GM23248 (cell line): ENCODE results near the gene ULK3. TPM values are rescaled to one million over a fixed set of nuclear protein-coding genes. Genes with fewer than 3 reads are reported as not detected.

Experiments used
- DNase-seq: peaks from one replicate; pipeline ENCODE4 v3.0.0-alpha.2; 2015
- H2AFZ ChIP-seq: fragments of 200-600 bp; sonication (generic); 2 replicates; pipeline ENCODE4 v1.6.1; 2016; ENCODE audit warnings: antibody characterized with exemption
- H3F3A ChIP-seq: fragments of 200-600 bp; sonication (generic); 2 replicates; pipeline ENCODE4 v1.6.1; 2016; ENCODE audit warnings: mild to moderate bottlenecking, antibody characterized with exemption, mixed run types; ENCODE audit not compliant: insufficient read depth
- H3K27ac ChIP-seq: fragments of 200-600 bp; sonication (generic); 2 replicates; pipeline ENCODE4 v1.5.1; 2016; ENCODE audit warnings: mild to moderate bottlenecking
- H3K27me3 ChIP-seq: fragments of 200-600 bp; sonication (generic); replicated peaks from 2 replicates; pipeline ENCODE4 v1.6.1; 2016; ENCODE audit warnings: mild to moderate bottlenecking; ENCODE audit not compliant: insufficient read depth
- H3K36me3 ChIP-seq: fragments of 200-600 bp; sonication (generic); 2 replicates; pipeline ENCODE4 v1.6.1; 2016; ENCODE audit warnings: low read depth, mild to moderate bottlenecking
- H3K4me1 ChIP-seq: fragments of 200-600 bp; sonication (generic); 2 replicates; pipeline ENCODE4 v1.6.1; 2016; ENCODE audit warnings: mild to moderate bottlenecking; ENCODE audit not compliant: insufficient read depth
- H3K4me2 ChIP-seq: fragments of 200-600 bp; sonication (generic); one replicate; pipeline ENCODE4 v1.6.1; 2016; ENCODE audit warnings: mild to moderate bottlenecking; ENCODE audit not compliant: unreplicated experiment
- H3K4me3 ChIP-seq: fragments of 200-600 bp; sonication (generic); 2 replicates; pipeline ENCODE4 v1.5.1; 2016; ENCODE audit warnings: mild to moderate bottlenecking
- H3K79me2 ChIP-seq: fragments of 200-600 bp; sonication (generic); 2 replicates; pipeline ENCODE4 v1.6.1; 2016; ENCODE audit warnings: mild to moderate bottlenecking; ENCODE audit not compliant: insufficient read depth
- H3K9ac ChIP-seq: fragments of 200-600 bp; sonication (generic); 2 replicates; pipeline ENCODE4 v1.6.1; 2016; ENCODE audit warnings: mild to moderate bottlenecking
- H3K9me2 ChIP-seq: fragments of 200-600 bp; sonication (generic); 2 replicates; pipeline ENCODE4 v1.6.1; 2016; ENCODE audit warnings: mixed run types, mild to moderate bottlenecking, moderate library complexity; ENCODE audit not compliant: insufficient read depth
- H3K9me3 ChIP-seq: fragments of 200-600 bp; sonication (generic); one replicate; pipeline ENCODE4 v1.6.1; 2017; ENCODE audit warnings: low read depth
- H4K20me1 ChIP-seq: fragments of 200-600 bp; sonication (generic); 2 replicates; pipeline ENCODE4 v1.6.0; 2016; ENCODE audit not compliant: insufficient read depth
- EZH2 ChIP-seq: fragments of 200-600 bp; sonication (generic); IDR thresholded peaks from 2 replicates; pipeline ENCODE4 v1.6.1; 2018; ENCODE audit warnings: antibody characterized with exemption, mild to moderate bottlenecking; ENCODE audit not compliant: insufficient read depth, poor library complexity, severe bottlenecking
- EZH2phosphoT487 ChIP-seq: fragments of 200-600 bp; sonication (generic); IDR thresholded peaks from 2 replicates; pipeline ENCODE4 v1.6.1; 2018; ENCODE audit warnings: antibody characterized with exemption, moderate library complexity, mild to moderate bottlenecking, low read depth; ENCODE audit not compliant: insufficient read depth
- WGBS, 2 experiments: methylation state at CpG; one replicate each; pipeline ENCODE4 v1.1.6; 2015 to 2017; ENCODE audit warnings: low lambda C conversion rate in 2 of 2, low coverage in 1 of 2; ENCODE audit errors: missing lambda C conversion rate in 2 of 2; 5-methylcytosine and 5-hydroxymethylcytosine counted together
- in situ Hi-C: fragments of 300-500 bp; cut with MboI; formaldehyde crosslinking; loops from 2 replicates; pipeline ENCODE4 v1.15.0; 2020
- polyA plus RNA-seq: library from polyadenylated mRNA; unstranded; fragments of >200 nt; fragmentation: Nextera tagmentation; extraction: Ambion mirVana; gene quantifications from 2 replicates; pipeline ENCODE4 v1.2.1, GENCODE V29; 2016
- total RNA-seq: library from RNA; depleted of rRNA; stranded (reverse); fragments of >200 nt; shearing (Covaris generic); gene quantifications from 2 replicates; pipeline ENCODE4 v1.2.3, GENCODE V29; 2014

The ULK3 gene
- total and polyA plus RNA-seq, 2 experiments from 2014 or later: 14.6 to 30.3 TPM

- H3K9ac ChIP-seq: no peak overlapping the region
- no peaks in the 10 kb centered on the region for H3K36me3 ChIP-seq
- peaks cover 78% of the 10 kb centered on the region for H3K79me2 ChIP-seq
- peak overlapping the region; percentile 65 for H3K27ac ChIP-seq
- no peaks in the 10 kb centered on the region for H3K9me2 ChIP-seq
- in situ Hi-C loops: no loop called here
- no peaks in the 10 kb centered on the region for H3K27me3 ChIP-seq
- no peak overlapping the region for H2AFZ ChIP-seq
- DNase-seq: peak; percentile 91
- H4K20me1 ChIP-seq: peaks cover 12% of the 10 kb centered on the region; the same call in 1 of the 2 replicates
- peaks cover 41% of the 10 kb centered on the region; the same call in 1 of the 2 replicates for H3F3A ChIP-seq
- no peak overlapping the region for H3K4me3 ChIP-seq
- H3K9me3 ChIP-seq: no peaks in the 10 kb centered on the region
- TF ChIP-seq EZH2phosphoT487 (no peak), EZH2 (no peak)
- 66 to 71% methylated on average over 6 of the region's 6 CpGs for WGBS, 2 experiments
- no peak overlapping the region for H3K4me2 ChIP-seq
- peaks cover 33% of the 10 kb centered on the region for H3K4me1 ChIP-seq
These were observed 23.1 kb upstream of the ULK3 start for GRCh38 chr15:74866090-74866489.

GRCh38 chr15:74865316-74865715 is 22.4 kb upstream of the ULK3 start:
- H3K79me2 ChIP-seq: peaks cover 78% of the 10 kb centered on the region
- WGBS, 2 experiments: 67 to 80% methylated on average over 2 of the region's 2 CpGs
- peaks cover 9% of the 10 kb centered on the region; the same call in 1 of the 2 replicates for H4K20me1 ChIP-seq

GRCh38 chr15:74864296-74864695 is 21.3 kb upstream of the ULK3 start:
- Histone ChIP-seq H3K4me3 (no peak overlapping the region), H3K4me1 (peaks cover 21% of the 10 kb centered on the region), H4K20me1 (peaks cover 9% of the 10 kb centered on the region; the same call in 1 of the 2 replicates), H3K36me3 (no peaks in the 10 kb centered on the region), H3K9me2 (no peaks in the 10 kb centered on the region), H3K27me3 (no peaks in the 10 kb centered on the region), H3K9ac (no peak overlapping the region), H3K27ac (peak overlapping the region; percentile 49), H3K79me2 (peaks cover 78% of the 10 kb centered on the region), H2AFZ (no peak overlapping the region), H3K4me2 (no peak overlapping the region), H3F3A (peaks cover 29% of the 10 kb centered on the region; the same call in 1 of the 2 replicates), H3K9me3 (no peaks in the 10 kb centered on the region)
- DNase-seq: no peak
- TF ChIP-seq EZH2phosphoT487: no peak
- no peak for TF ChIP-seq EZH2
- in situ Hi-C loops: no loop called here
- 88 to 93% methylated on average over 6 of the region's 6 CpGs for WGBS, 2 experiments

More at GRCh38 chr15:74865316-74865715, 22.4 kb upstream of the ULK3 start:
- H2AFZ ChIP-seq: no peak overlapping the region
- H3K4me2 ChIP-seq: no peak overlapping the region
- no peak for DNase-seq
- no peaks in the 10 kb centered on the region for H3K27me3 ChIP-seq
- no peaks in the 10 kb centered on the region for H3K9me2 ChIP-seq
- peak overlapping the region; percentile 65; the same call in 1 of the 2 replicates for H3K27ac ChIP-seq
- H3K4me3 ChIP-seq: no peak overlapping the region
- no peak for TF ChIP-seq EZH2phosphoT487
- TF ChIP-seq EZH2: no peak
- no peaks in the 10 kb centered on the region for H3K9me3 ChIP-seq
- H3F3A ChIP-seq: peaks cover 36% of the 10 kb centered on the region; the same call in 1 of the 2 replicates
- in situ Hi-C loops: no loop called here
- H3K9ac ChIP-seq: no peak overlapping the region
- H3K4me1 ChIP-seq: peaks cover 31% of the 10 kb centered on the region
- no peaks in the 10 kb centered on the region for H3K36me3 ChIP-seq

- no peak overlapping the region for H2AFZ ChIP-seq
- in situ Hi-C loops: no loop called here
- H3K4me3 ChIP-seq: no peak overlapping the region
- DNase-seq: peak; percentile 83
- H3K4me1 ChIP-seq: peaks cover 20% of the 10 kb centered on the region
- H3K9me2 ChIP-seq: no peaks in the 10 kb centered on the region
- H4K20me1 ChIP-seq: peaks cover 9% of the 10 kb centered on the region; the same call in 1 of the 2 replicates
- no peak overlapping the region for H3K4me2 ChIP-seq
- H3K9ac ChIP-seq: no peak overlapping the region
- H3F3A ChIP-seq: peaks cover 28% of the 10 kb centered on the region; the same call in 1 of the 2 replicates
- no peak for TF ChIP-seq EZH2
- TF ChIP-seq EZH2phosphoT487: no peak
- H3K27ac ChIP-seq: peak overlapping the region; percentile 49
- no peaks in the 10 kb centered on the region for H3K9me3 ChIP-seq
- H3K36me3 ChIP-seq: no peaks in the 10 kb centered on the region
- 66 to 67% methylated on average over 9 to 11 of the region's 11 CpGs for WGBS, 2 experiments
- H3K79me2 ChIP-seq: peaks cover 78% of the 10 kb centered on the region
- H3K27me3 ChIP-seq: no peaks in the 10 kb centered on the region
These were observed 20.5 kb upstream of the ULK3 start for GRCh38 chr15:74863239-74864056.
